WTC11 (cell line): Measurements from ENCODE around the gene UQCC2. TPM values are rescaled to one million over a fixed set of nuclear protein-coding genes. Genes with fewer than 3 reads are reported as not detected.

Source experiments
- CREM ChIP-seq: sonication (generic); formaldehyde crosslinking; IDR thresholded peaks from 2 replicates; pipeline ENCODE4 v1.8.1; 2022; ENCODE audit warnings: mild to moderate bottlenecking, missing genetic modification reagents, moderate library complexity
- GTF2I ChIP-seq: fragments of 250-450 bp; sonication (Bioruptor Pico); conservative IDR thresholded peaks from 2 replicates; pipeline ENCODE4 v1.4.0; 2021; ENCODE audit warnings: mild to moderate bottlenecking
- NFYB ChIP-seq: sonication (generic); formaldehyde crosslinking; conservative IDR thresholded peaks from 2 replicates; pipeline ENCODE4 v1.8.0; 2022; ENCODE audit warnings: low read depth, missing genetic modification reagents
- NR1H2 ChIP-seq: sonication (generic); formaldehyde crosslinking; IDR thresholded peaks from 2 replicates; pipeline ENCODE4 v1.9.0; 2021; ENCODE audit warnings: mild to moderate bottlenecking, moderate library complexity, missing genetic modification reagents
- PRRX2 ChIP-seq: fragments of 250-450 bp; sonication (Bioruptor Pico); IDR thresholded peaks from 2 replicates; pipeline ENCODE4 v1.8.0; 2021; ENCODE audit warnings: mild to moderate bottlenecking
- SOX15 ChIP-seq: fragments of 250-450 bp; sonication (Bioruptor Pico); IDR thresholded peaks from 2 replicates; pipeline ENCODE4 v1.9.0; 2021; ENCODE audit warnings: mild to moderate bottlenecking
- TP53 ChIP-seq: sonication (generic); formaldehyde crosslinking; IDR thresholded peaks from 2 replicates; pipeline ENCODE4 v1.8.1; 2023; ENCODE audit warnings: mild to moderate bottlenecking, missing genetic modification reagents
- ZNF396 ChIP-seq: fragments of 250-450 bp; sonication (Bioruptor Pico); IDR thresholded peaks from 2 replicates; pipeline ENCODE4 v1.8.0; 2021; ENCODE audit warnings: mild to moderate bottlenecking, moderate library complexity, borderline replicate concordance
- total RNA-seq: library from RNA; stranded (reverse); gene quantifications from 3 replicates; pipeline ENCODE4 v1.2.3, GENCODE V29; 2021
- TF ChIP-seq, protein P1 (sequence below): sonication (generic); formaldehyde crosslinking; IDR thresholded peaks from 2 replicates; pipeline ENCODE4 v1.8.1; 2023; ENCODE audit warnings: mild to moderate bottlenecking, missing genetic modification reagents, borderline replicate concordance
- TF ChIP-seq, protein P2 (sequence below): sonication (generic); formaldehyde crosslinking; IDR thresholded peaks from 2 replicates; pipeline ENCODE4 v1.8.0; 2023; ENCODE audit warnings: missing genetic modification reagents
- TF ChIP-seq, protein P3 (sequence below): sonication (generic); formaldehyde crosslinking; IDR thresholded peaks from 2 replicates; pipeline ENCODE4 v1.8.0; 2022; ENCODE audit warnings: missing genetic modification reagents
- TF ChIP-seq, protein P4 (sequence below): sonication (generic); formaldehyde crosslinking; IDR thresholded peaks from 2 replicates; pipeline ENCODE4 v1.8.0; 2023; ENCODE audit warnings: mild to moderate bottlenecking, missing genetic modification reagents
- TF ChIP-seq, protein P5 (sequence below): fragments of 250-450 bp; sonication (Bioruptor Pico); IDR thresholded peaks from 2 replicates; pipeline ENCODE4 v2.1.2; 2022; ENCODE audit warnings: mild to moderate bottlenecking, moderate library complexity
- TF ChIP-seq, protein P6 (sequence below): sonication (generic); formaldehyde crosslinking; conservative IDR thresholded peaks from 2 replicates; pipeline ENCODE4 v1.8.1; 2023; ENCODE audit warnings: mild to moderate bottlenecking, low read depth, missing genetic modification reagents, moderate library complexity

UQCC2 gene
- total RNA-seq, 1 experiment from 2014 or later: 65.8 TPM

DNA sequence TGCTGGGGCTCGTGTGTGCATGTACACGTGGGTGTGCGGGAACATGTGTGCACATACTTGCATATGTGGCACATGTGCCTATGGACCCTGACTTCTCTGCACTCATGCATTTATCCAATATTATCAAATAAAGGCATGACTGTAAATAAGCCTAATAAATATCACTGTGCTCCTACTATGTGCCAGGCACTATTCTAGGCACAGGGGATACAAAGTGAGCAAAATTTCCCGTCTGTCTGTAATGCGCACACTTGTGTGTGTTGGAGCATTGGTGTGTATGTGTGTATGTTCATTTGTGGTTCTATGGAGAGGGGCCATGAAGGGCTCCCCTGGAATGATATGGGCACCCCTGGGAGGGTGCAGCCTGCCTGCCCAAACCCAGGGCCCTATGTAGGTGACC is 48.5 kb downstream of the UQCC2 start (continued):
- TF ChIP-seq, protein P1, sequence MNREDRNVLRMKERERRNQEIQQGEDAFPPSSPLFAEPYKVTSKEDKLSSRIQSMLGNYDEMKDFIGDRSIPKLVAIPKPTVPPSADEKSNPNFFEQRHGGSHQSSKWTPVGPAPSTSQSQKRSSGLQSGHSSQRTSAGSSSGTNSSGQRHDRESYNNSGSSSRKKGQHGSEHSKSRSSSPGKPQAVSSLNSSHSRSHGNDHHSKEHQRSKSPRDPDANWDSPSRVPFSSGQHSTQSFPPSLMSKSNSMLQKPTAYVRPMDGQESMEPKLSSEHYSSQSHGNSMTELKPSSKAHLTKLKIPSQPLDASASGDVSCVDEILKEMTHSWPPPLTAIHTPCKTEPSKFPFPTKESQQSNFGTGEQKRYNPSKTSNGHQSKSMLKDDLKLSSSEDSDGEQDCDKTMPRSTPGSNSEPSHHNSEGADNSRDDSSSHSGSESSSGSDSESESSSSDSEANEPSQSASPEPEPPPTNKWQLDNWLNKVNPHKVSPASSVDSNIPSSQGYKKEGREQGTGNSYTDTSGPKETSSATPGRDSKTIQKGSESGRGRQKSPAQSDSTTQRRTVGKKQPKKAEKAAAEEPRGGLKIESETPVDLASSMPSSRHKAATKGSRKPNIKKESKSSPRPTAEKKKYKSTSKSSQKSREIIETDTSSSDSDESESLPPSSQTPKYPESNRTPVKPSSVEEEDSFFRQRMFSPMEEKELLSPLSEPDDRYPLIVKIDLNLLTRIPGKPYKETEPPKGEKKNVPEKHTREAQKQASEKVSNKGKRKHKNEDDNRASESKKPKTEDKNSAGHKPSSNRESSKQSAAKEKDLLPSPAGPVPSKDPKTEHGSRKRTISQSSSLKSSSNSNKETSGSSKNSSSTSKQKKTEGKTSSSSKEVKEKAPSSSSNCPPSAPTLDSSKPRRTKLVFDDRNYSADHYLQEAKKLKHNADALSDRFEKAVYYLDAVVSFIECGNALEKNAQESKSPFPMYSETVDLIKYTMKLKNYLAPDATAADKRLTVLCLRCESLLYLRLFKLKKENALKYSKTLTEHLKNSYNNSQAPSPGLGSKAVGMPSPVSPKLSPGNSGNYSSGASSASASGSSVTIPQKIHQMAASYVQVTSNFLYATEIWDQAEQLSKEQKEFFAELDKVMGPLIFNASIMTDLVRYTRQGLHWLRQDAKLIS (CRISPR knock-in tag): no peak
- no peak for TF ChIP-seq SOX15 (CRISPR knock-in tag)
- TF ChIP-seq GTF2I (CRISPR knock-in tag): no peak
- no peak for TF ChIP-seq NR1H2 (CRISPR knock-in tag)
- TF ChIP-seq, protein P2, sequence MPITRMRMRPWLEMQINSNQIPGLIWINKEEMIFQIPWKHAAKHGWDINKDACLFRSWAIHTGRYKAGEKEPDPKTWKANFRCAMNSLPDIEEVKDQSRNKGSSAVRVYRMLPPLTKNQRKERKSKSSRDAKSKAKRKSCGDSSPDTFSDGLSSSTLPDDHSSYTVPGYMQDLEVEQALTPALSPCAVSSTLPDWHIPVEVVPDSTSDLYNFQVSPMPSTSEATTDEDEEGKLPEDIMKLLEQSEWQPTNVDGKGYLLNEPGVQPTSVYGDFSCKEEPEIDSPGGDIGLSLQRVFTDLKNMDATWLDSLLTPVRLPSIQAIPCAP (CRISPR knock-in tag): no peak
- TF ChIP-seq ZNF396 (CRISPR knock-in tag): no peak
- TF ChIP-seq, protein P3, sequence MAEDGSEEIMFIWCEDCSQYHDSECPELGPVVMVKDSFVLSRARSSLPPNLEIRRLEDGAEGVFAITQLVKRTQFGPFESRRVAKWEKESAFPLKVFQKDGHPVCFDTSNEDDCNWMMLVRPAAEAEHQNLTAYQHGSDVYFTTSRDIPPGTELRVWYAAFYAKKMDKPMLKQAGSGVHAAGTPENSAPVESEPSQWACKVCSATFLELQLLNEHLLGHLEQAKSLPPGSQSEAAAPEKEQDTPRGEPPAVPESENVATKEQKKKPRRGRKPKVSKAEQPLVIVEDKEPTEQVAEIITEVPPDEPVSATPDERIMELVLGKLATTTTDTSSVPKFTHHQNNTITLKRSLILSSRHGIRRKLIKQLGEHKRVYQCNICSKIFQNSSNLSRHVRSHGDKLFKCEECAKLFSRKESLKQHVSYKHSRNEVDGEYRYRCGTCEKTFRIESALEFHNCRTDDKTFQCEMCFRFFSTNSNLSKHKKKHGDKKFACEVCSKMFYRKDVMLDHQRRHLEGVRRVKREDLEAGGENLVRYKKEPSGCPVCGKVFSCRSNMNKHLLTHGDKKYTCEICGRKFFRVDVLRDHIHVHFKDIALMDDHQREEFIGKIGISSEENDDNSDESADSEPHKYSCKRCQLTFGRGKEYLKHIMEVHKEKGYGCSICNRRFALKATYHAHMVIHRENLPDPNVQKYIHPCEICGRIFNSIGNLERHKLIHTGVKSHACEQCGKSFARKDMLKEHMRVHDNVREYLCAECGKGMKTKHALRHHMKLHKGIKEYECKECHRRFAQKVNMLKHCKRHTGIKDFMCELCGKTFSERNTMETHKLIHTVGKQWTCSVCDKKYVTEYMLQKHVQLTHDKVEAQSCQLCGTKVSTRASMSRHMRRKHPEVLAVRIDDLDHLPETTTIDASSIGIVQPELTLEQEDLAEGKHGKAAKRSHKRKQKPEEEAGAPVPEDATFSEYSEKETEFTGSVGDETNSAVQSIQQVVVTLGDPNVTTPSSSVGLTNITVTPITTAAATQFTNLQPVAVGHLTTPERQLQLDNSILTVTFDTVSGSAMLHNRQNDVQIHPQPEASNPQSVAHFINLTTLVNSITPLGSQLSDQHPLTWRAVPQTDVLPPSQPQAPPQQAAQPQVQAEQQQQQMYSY (CRISPR knock-in tag): no peak
- TF ChIP-seq, protein P4, sequence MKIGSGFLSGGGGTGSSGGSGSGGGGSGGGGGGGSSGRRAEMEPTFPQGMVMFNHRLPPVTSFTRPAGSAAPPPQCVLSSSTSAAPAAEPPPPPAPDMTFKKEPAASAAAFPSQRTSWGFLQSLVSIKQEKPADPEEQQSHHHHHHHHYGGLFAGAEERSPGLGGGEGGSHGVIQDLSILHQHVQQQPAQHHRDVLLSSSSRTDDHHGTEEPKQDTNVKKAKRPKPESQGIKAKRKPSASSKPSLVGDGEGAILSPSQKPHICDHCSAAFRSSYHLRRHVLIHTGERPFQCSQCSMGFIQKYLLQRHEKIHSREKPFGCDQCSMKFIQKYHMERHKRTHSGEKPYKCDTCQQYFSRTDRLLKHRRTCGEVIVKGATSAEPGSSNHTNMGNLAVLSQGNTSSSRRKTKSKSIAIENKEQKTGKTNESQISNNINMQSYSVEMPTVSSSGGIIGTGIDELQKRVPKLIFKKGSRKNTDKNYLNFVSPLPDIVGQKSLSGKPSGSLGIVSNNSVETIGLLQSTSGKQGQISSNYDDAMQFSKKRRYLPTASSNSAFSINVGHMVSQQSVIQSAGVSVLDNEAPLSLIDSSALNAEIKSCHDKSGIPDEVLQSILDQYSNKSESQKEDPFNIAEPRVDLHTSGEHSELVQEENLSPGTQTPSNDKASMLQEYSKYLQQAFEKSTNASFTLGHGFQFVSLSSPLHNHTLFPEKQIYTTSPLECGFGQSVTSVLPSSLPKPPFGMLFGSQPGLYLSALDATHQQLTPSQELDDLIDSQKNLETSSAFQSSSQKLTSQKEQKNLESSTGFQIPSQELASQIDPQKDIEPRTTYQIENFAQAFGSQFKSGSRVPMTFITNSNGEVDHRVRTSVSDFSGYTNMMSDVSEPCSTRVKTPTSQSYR: no peak
- TF ChIP-seq CREM (CRISPR knock-in tag): no peak
- TF ChIP-seq PRRX2 (CRISPR knock-in tag): no peak
- TF ChIP-seq TP53 (CRISPR knock-in tag): no peak
- TF ChIP-seq, protein P5, sequence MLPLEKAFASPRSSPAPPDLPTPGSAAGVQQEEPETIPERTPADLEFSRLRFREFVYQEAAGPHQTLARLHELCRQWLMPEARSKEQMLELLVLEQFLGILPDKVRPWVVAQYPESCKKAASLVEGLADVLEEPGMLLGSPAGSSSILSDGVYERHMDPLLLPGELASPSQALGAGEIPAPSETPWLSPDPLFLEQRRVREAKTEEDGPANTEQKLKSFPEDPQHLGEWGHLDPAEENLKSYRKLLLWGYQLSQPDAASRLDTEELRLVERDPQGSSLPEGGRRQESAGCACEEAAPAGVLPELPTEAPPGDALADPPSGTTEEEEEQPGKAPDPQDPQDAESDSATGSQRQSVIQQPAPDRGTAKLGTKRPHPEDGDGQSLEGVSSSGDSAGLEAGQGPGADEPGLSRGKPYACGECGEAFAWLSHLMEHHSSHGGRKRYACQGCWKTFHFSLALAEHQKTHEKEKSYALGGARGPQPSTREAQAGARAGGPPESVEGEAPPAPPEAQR (CRISPR knock-in tag): no peak
- TF ChIP-seq, protein P6, sequence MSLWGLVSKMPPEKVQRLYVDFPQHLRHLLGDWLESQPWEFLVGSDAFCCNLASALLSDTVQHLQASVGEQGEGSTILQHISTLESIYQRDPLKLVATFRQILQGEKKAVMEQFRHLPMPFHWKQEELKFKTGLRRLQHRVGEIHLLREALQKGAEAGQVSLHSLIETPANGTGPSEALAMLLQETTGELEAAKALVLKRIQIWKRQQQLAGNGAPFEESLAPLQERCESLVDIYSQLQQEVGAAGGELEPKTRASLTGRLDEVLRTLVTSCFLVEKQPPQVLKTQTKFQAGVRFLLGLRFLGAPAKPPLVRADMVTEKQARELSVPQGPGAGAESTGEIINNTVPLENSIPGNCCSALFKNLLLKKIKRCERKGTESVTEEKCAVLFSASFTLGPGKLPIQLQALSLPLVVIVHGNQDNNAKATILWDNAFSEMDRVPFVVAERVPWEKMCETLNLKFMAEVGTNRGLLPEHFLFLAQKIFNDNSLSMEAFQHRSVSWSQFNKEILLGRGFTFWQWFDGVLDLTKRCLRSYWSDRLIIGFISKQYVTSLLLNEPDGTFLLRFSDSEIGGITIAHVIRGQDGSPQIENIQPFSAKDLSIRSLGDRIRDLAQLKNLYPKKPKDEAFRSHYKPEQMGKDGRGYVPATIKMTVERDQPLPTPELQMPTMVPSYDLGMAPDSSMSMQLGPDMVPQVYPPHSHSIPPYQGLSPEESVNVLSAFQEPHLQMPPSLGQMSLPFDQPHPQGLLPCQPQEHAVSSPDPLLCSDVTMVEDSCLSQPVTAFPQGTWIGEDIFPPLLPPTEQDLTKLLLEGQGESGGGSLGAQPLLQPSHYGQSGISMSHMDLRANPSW (CRISPR knock-in tag): no peak
- no peak for TF ChIP-seq NFYB (CRISPR knock-in tag)
